Femur (tissue), 1 donor: ENCODE results near the gene BAZ2A.

Experiments
- DNase-seq: peaks from one replicate; pipeline ENCODE4 v3.0.0-alpha.2; 2017

BAZ2A gene

GRCh38 chr12:56634837-56635791 is 5.0 kb upstream of the BAZ2A start:
- peak; percentile 73 for DNase-seq

- peak; percentile 52 for DNase-seq
These were observed 4.2 kb upstream of the BAZ2A start for GRCh38 chr12:56634242-56634836.

DNA sequence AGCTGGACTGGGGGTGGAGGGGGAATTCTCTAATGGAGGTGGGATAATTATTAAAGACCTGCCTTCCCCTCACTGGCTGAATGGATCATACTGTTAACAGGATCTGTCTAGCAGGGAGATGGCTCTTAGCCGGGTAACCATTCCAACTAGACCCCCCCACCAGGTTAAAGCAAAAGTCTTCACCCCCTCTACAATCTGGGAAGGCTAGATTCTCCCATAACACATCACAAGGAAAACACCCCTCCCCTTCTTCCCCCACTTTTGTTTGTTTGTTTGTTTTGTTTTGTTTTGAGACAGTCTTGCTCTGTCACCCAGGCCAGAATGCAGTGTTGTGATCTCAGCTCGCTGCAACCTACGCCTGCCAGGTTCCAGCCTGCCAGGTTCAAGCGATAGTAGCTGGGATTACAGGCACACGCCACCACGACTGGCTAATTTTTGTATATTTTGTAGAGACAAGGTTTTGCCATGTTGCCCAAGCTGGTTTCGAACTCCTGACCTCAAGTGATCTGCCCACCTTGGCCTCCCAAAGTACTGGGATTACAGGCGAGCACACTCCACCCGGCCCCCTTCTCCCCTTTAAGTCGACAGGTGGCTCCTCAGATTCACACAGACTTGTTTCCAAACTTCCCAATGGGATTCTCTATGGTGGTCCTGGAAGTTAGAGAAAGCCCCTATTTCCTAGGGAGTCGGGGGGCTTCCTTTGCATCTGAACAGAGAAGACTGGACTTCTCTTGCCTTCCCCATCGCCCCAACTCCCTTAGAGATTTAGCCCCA is 3.5 kb upstream of the BAZ2A start:
- DNase-seq, result no peak

DNA sequence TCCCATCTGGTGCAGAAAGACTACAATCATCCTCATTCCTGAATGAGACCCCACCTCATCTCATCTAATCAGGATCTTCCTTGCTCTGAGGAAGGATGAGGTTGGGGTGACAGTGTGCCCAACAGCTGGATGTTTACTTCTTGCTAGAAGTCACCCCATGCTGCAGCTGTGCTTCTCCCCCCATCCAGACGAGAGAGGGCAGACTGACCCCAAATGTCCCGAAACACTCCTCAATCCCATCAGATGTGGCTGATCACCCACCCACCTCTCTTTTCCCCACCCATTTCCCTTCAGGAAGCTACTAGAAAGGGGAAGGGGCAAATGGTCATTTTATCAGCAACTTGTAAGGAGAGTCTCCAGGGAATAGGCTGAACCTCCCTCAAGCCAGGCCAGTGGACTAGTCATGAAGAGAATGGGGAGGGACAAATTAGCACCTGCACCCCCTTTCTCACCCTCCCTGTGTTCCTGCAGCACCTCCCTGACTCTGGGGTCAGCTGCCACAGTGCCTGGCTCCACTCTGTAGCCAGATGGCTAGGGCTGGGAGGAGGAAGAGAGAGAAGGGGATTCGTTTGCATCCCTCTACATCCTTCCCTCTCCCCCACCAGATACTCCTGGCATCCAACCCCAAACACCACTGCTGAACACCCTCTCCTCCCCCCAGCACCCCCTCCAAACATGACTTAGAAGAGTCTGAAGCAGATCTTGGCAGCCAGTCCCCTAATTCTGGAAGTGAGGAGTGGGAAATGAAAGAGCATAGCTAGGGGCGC is 2.8 kb upstream of the BAZ2A start:
- no peak for DNase-seq

DNA sequence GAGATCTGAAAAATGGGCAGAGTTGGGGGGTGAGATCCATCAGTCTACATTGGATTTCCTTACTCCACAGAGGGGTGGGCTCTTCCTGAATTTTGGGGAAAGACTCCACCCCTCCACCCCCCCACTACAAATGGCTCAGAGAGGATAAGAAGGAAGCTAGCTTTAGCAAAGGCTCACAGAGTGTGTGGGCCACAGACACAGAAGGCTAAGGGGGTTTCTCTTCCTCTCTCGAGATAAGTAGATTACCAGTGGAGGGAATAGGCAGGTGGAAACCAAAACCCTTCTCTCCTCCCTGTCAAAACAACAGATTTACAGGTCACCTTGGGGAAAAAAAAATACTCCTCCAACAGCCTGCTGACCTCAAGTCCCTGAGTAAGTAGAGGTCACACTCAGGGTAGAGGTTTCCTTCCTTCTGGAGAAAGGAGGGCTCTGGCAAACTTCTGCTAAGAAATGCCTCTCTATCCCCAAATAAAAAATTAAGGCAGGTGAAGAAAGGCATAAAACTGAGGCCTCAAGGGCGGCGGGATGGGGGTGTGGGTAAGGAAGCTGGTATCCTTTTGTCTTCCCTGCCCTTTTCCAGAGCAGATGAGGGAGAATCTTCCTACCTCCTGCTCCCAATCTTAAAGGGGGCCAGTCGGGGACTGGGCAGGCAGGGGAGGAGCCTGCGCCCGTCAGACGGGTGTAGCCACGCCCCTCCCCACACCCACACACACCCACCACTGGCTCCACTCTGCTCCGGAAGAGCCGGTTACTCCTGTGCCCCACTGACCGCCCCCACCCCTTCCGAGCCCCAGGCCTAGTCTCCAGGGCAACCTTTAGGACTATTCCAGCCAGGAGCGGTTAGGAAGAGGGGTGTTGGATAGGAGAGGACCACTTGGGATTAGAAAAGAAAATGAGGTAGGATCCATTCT is 1.9 kb upstream of the BAZ2A start:
- DNase-seq, result peak; percentile 68

- peak; percentile 38 for DNase-seq
These were observed 507 bp downstream of the BAZ2A start for GRCh38 chr12:56629459-56630179.

DNA sequence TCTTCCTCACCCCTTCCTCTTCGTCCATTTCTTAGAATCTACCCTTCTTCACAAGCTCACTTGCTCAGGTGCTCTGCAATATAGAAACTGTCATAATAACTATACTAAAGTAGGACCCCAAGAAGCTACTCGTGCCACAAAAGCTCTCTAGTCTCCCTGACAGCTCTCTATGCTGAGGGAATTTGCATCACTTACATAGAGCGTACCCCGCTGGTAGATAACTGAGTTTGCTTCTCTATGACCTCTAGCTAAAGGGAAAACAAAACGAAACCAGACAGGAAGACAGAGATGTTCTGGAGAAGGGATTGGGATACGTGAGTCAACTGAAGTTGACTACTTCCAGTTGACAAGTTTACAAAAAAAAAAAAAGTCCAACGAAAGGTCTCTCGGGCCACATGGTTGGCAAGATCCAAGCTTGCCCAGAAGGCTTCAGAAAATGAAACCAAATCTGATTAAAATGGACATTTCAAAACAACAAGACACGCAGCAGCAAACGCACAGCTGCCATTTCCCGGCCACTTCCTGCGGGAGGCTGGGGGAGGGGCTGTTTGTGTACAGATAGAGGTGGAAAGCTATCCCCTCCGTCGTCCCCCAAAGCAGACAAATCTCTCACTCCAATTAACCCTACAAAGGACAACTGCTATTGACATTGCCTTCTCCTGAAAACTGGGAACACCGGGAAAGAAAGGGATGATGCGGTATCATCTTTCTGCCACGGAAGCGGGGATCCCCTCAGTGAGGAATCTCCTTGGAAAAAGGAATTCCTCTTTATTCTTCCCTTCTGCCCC is 1.3 kb downstream of the BAZ2A start:
- DNase-seq, result peak; percentile 79

GRCh38 chr12:56626701-56627100 is 3.4 kb downstream of the BAZ2A start:
- DNase-seq, result no peak

- no peak for DNase-seq
These were observed 7.6 kb downstream of the BAZ2A start for GRCh38 chr12:56622535-56622934.

- DNase-seq, result no peak
These were observed 13.2 kb downstream of the BAZ2A start for GRCh38 chr12:56616925-56617324.

DNA sequence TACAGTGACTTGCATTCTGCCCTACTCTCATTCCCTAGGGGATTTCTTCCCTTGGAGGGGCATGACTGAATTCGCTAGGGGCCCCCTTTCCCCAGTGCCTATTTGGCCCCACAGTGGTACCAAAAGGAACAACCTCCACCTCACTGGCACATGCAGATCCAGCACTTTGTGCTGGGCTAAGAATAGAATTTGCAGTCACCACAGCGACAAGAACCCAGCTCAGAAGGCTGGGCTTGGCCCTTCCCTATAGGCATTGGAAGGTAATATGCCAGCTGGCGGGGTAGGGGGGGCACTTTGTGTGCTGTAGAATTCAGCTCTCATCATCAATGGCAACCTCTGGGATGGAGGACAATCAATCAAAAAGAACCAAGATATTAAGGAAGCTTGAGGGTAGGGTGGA is 13.9 kb downstream of the BAZ2A start:
- DNase-seq, result no peak

- DNase-seq, result no peak
These were observed 15.5 kb downstream of the BAZ2A start for GRCh38 chr12:56614627-56615026.

GRCh38 chr12:56604355-56604754 is 25.8 kb downstream of the BAZ2A start:
- DNase-seq, result no peak

GRCh38 chr12:56602239-56602638 is 27.9 kb downstream of the BAZ2A start:
- DNase-seq, result no peak

GRCh38 chr12:56601503-56601902 is 28.6 kb downstream of the BAZ2A start:
- DNase-seq, result no peak

- no peak for DNase-seq
These were observed 29.4 kb downstream of the BAZ2A start for GRCh38 chr12:56600753-56601152.

- no peak for DNase-seq
These were observed 30.3 kb downstream of the BAZ2A start for GRCh38 chr12:56599797-56600196.

DNA sequence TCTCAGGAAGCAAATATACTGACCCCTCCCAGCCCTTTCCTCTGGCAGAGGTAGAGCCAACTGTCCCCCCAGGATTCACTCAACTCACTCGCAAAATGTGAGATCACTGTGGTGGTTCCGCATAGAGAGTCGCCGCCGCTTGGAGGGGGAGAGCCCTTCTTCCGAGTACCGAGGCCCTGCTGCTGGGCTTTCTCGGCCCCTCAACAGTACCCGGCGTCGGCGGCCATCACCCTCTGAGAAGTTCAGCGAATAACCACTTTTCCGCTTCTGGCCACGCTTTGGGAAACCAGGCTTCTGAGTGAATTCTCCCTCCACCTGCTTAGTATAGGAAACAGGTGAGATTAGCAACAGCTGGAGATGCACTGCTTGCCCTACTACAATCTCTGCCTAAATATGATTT is 31.1 kb downstream of the BAZ2A start:
- no peak for DNase-seq

DNA sequence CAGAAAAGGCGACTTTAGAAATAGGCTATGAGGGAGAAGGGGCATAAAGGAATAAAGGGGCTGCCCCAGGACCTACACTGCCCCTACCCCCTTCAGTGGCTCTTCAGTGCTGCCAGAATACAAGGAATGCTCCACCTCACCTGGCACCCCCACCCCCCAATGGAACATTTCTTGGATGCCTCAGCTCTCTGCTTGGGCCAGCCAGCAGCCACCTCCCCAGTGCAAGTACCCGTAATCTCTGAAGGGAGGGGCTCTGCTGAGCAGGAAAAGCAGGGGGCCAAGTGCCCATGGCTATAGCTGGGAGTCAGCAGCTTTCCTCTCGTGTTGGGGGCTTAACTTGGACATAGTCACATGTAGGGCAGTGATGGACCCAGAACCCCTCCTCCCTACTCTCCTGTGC is 33.3 kb downstream of the BAZ2A start:
- DNase-seq, result no peak
